SK-N-SH treated with all-trans-retinoic acid at 6 μM for 48 hours (cell line): ENCODE results near the gene CATSPERD.

Source experiments
- ATAC-seq: fragments of 200-7000 bp; cut with Tn5 transposase; 3 replicates; pipeline ENCODE4 v1.9.1; 2020; ENCODE audit warnings: mild to moderate bottlenecking, moderate library complexity
- ARNTL ChIP-seq: fragments of 450-650 bp; formaldehyde crosslinking; IDR thresholded peaks from 2 replicates; pipeline ENCODE4 v1.5.0; 2020; ENCODE audit warnings: low read depth, mild to moderate bottlenecking, moderate library complexity, borderline replicate concordance
- BACH2 ChIP-seq: fragments of 250-450 bp; sonication (Bioruptor Pico); IDR thresholded peaks from 2 replicates; pipeline ENCODE4 v1.9.0; 2021; ENCODE audit warnings: mild to moderate bottlenecking, borderline replicate concordance
- CSDC2 ChIP-seq: fragments of 250-450 bp; sonication (Bioruptor Pico); IDR thresholded peaks from 2 replicates; pipeline ENCODE4 v1.5.0; 2020; ENCODE audit warnings: mild to moderate bottlenecking, moderate library complexity
- ESRRG ChIP-seq: fragments of 250-450 bp; sonication (Bioruptor Pico); IDR thresholded peaks from 2 replicates; pipeline ENCODE4 v1.6.1; 2021; ENCODE audit warnings: mild to moderate bottlenecking
- GLIS3 ChIP-seq: fragments of 250-450 bp; sonication (Bioruptor Pico); IDR thresholded peaks from 2 replicates; pipeline ENCODE4 v1.5.0; 2020; ENCODE audit warnings: mild to moderate bottlenecking, moderate library complexity
- ISL1 ChIP-seq: fragments of 250-450 bp; sonication (Bioruptor Pico); IDR thresholded peaks from 2 replicates; pipeline ENCODE4 v2.1.2; 2022; ENCODE audit warnings: mild to moderate bottlenecking, moderate library complexity
- PATZ1 ChIP-seq: fragments of 250-450 bp; sonication (Bioruptor Pico); IDR thresholded peaks from 2 replicates; pipeline ENCODE4 v1.8.0; 2020; ENCODE audit warnings: mild to moderate bottlenecking, moderate library complexity, borderline replicate concordance
- PPARA ChIP-seq: fragments of 250-450 bp; sonication (Bioruptor Pico); IDR thresholded peaks from 2 replicates; pipeline ENCODE4 v1.5.0; 2020; ENCODE audit warnings: mild to moderate bottlenecking, borderline replicate concordance
- RARB ChIP-seq: fragments of 250-450 bp; sonication (Bioruptor Pico); IDR thresholded peaks from 2 replicates; pipeline ENCODE4 v1.8.0; 2021; ENCODE audit warnings: mild to moderate bottlenecking, moderate library complexity
- SNAI2 ChIP-seq: fragments of 250-450 bp; sonication (Bioruptor Pico); IDR thresholded peaks from 2 replicates; pipeline ENCODE4 v1.5.0; 2020; ENCODE audit warnings: mild to moderate bottlenecking, moderate library complexity
- TCF4 ChIP-seq: fragments of 250-450 bp; sonication (Bioruptor Pico); IDR thresholded peaks from 2 replicates; pipeline ENCODE4 v1.8.0; 2021; ENCODE audit warnings: mild to moderate bottlenecking, moderate library complexity, borderline replicate concordance
- TSHZ2 ChIP-seq: fragments of 250-450 bp; sonication (Bioruptor Pico); IDR thresholded peaks from 2 replicates; pipeline ENCODE4 v1.5.0; 2020; ENCODE audit warnings: mild to moderate bottlenecking, moderate library complexity
- ZC3H10 ChIP-seq: fragments of 250-450 bp; sonication (Bioruptor Pico); IDR thresholded peaks from 2 replicates; pipeline ENCODE4 v1.5.1; 2021; ENCODE audit warnings: mild to moderate bottlenecking, moderate library complexity
- ZFP3 ChIP-seq: fragments of 250-450 bp; sonication (Bioruptor Pico); IDR thresholded peaks from 2 replicates; pipeline ENCODE4 v1.5.0; 2020; ENCODE audit warnings: mild to moderate bottlenecking, moderate library complexity
- ZFP30 ChIP-seq: fragments of 450-650 bp; formaldehyde crosslinking; IDR thresholded peaks from 2 replicates; pipeline ENCODE4 v1.5.0; 2022; ENCODE audit warnings: mild to moderate bottlenecking, moderate library complexity
- ZNF70 ChIP-seq: fragments of 450-650 bp; formaldehyde crosslinking; IDR thresholded peaks from 2 replicates; pipeline ENCODE4 v1.5.0; 2020; ENCODE audit warnings: mild to moderate bottlenecking, moderate library complexity
- ZNF8 ChIP-seq: fragments of 450-650 bp; formaldehyde crosslinking; IDR thresholded peaks from 2 replicates; pipeline ENCODE4 v1.5.0; 2020; ENCODE audit warnings: mild to moderate bottlenecking, moderate library complexity
- TF ChIP-seq, protein P1 (sequence below): fragments of 250-450 bp; sonication (Bioruptor Pico); IDR thresholded peaks from 2 replicates; pipeline ENCODE4 v1.5.1; 2020; ENCODE audit warnings: low read depth, mild to moderate bottlenecking, moderate library complexity

Gene CATSPERD

DNA sequence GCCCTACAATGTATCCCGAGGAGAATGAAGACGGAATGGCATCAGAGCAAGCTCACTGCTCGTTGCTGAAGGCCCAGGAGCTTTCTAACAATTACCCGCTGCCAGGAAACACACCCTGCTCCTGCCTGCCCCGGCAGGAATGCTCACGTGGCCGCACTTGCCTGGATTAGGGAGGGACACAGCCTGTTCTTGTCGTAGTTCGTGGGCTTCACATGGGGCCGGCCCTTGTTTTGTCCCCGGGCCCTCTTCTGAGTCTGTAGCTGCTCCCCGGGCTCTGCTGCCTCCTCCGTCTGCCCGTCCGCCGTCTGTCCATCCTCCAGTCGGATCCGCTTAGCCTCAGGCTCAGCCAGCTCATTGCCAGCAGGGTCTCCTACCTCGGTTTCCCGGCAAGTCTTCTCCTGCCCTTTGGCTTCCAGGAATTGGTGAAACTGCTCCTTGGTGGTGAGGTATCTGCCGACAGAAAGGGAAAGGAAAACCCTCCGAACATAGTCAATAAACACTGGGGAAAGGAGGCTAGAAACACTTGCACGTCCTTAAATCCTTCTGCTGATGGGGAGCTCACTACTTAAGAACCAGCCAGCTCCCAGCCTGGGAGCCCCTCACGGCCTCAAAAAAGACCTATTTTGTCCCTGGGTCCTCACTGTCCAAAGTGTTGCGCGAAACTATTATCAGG is 69.6 kb downstream of the CATSPERD start:
- TF ChIP-seq ESRRG (CRISPR knock-in tag) (no peak), BACH2 (CRISPR knock-in tag) (no peak), TCF4 (CRISPR knock-in tag) (no peak), SNAI2 (CRISPR knock-in tag) (no peak)
- ATAC-seq, result no peak

DNA sequence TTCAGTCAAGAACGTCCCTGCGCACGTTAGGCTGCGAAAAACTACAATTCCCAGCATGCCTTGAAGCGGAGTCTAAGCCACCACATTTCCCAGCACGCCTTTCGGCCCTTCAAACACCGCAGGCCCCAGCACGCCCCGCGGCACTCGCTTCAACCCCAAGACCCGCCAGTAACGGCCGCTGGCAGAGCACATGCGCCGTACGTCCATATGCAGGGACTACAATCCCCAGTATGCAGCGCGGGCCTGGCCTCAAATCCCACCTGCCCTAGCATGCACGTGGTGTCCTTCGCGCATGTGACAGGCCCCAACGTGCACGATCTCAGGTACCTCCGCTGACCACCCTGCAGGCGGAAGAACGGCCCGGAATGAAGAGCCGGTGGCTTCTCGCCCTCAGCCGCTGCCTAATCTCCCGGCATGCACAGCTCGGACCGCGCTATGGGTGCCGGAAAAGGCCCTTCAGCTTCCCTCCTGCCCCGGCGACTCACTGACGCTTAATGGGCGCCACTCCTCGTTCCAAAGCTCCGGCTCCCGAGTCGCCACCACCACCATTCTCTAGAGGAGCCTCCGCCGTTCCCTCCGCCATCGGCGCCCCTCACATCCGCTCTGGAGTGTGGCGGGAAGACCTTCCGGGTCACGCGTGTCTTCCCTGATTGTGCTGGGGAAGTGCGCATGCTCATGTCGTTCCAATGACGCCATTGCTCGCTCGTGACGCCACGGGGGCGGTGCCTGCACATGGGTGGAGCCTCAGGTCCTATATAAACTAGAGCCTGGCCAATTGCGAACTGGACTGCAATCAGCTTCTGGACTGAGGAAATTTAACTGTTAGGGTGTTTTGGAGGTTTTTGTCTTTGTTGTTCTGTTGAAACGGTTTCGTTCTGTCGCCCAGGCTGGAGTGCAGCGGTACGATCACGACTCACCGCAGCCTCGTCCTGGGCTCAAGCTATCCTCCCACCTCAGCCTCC is 70.4 kb downstream of the CATSPERD start, which contains the start of gene DUS3L:
DUS3L (minus strand) TSS at position 605 of the 962 bp plus-strand sequence; CDS start at position 583, 22 bp downstream.
- peak; percentile 97 for ATAC-seq
- no peak for TF ChIP-seq PPARA (CRISPR knock-in tag)
- TF ChIP-seq RARB, result no peak
- TF ChIP-seq GLIS3 (CRISPR knock-in tag), result 0 out of 2 replicates have a peak, but pooled peaks have one; percentile 54
- TF ChIP-seq ZNF70, result no peak
- no peak for TF ChIP-seq SNAI2 (CRISPR knock-in tag)
- no peak for TF ChIP-seq ARNTL (CRISPR knock-in tag)
- TF ChIP-seq CSDC2 (CRISPR knock-in tag), result no peak
- TF ChIP-seq, protein P1, sequence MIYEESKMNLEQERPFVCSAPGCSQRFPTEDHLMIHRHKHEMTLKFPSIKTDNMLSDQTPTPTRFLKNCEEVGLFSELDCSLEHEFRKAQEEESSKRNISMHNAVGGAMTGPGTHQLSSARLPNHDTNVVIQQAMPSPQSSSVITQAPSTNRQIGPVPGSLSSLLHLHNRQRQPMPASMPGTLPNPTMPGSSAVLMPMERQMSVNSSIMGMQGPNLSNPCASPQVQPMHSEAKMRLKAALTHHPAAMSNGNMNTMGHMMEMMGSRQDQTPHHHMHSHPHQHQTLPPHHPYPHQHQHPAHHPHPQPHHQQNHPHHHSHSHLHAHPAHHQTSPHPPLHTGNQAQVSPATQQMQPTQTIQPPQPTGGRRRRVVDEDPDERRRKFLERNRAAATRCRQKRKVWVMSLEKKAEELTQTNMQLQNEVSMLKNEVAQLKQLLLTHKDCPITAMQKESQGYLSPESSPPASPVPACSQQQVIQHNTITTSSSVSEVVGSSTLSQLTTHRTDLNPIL (CRISPR knock-in tag), result no peak
- TF ChIP-seq ZFP3 (CRISPR knock-in tag), result no peak
- no peak for TF ChIP-seq PATZ1 (CRISPR knock-in tag)
- TF ChIP-seq ZC3H10, result no peak
- peak; percentile 39; the same call in 1 of the 2 replicates for TF ChIP-seq ZNF8 (CRISPR knock-in tag)
- TF ChIP-seq TSHZ2 (CRISPR knock-in tag), result peak; percentile 36; the same call in 1 of the 2 replicates
- TF ChIP-seq TCF4 (CRISPR knock-in tag), result no peak
- no peak for TF ChIP-seq ZFP30 (CRISPR knock-in tag)
- TF ChIP-seq ISL1 (CRISPR knock-in tag), result no peak

GRCh38 chr19:5792224-5792623 is 71.8 kb downstream of the CATSPERD start:
- no peak for ATAC-seq
- TF ChIP-seq BACH2 (CRISPR knock-in tag) (no peak), ISL1 (CRISPR knock-in tag) (no peak), TSHZ2 (CRISPR knock-in tag) (no peak)
